Measurements from ENCODE around the gene CCDC15. TPM values are rescaled to one million over a fixed set of nuclear protein-coding genes. Genes with fewer than 3 reads are reported as not detected.

CCDC15 gene
- total and polyA plus RNA-seq, 4 experiments from 2014 or later: 0.48 to 2.7 (median 2.1) TPM

DNA sequence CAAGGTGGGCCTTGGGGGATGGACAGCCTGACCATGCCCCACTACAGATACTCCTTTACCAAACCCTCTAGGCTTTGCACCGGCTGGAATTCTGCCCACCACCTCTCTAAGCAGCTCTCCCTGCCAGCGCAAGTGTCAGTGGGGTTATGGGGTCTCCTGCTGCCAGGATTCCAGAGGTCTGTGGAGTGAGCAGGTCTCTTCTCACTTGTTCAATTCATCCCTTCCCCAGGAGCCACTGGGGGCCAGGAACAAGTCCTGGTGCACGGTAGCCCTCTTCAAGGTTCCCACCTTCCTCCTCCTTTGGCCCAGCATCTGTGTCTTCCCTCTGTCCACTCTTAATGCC, 30.5 kb downstream of the CCDC15 start:
- Mint-ChIP-seq H3K9me3 (peaks cover under 1 to 34% (median 31%) of the 10 kb centered on the region in 8 donors), H3K4me3 (no peak overlapping the region), H3K36me3 (peaks cover 61 to 76% of the 10 kb centered on the region in 2 donors), H3K27me3 (no peaks in the 10 kb centered on the region), H3K4me1 (peaks cover 0 to 2% (median 0%) of the 10 kb centered on the region in 4 donors), H3K27ac (no peak overlapping the region)
- no peak for DNase-seq
- H3K36me3 ChIP-seq (ENCODE audit: insufficient read depth, low read length): no peaks in the 10 kb centered on the region
- no peak overlapping the region for H3K4me3 ChIP-seq (ENCODE audit: low read length in 2 of 2)
- CTCF ChIA-PET (ENCODE audit: partially characterized antibody): no interaction called here
- no peak overlapping the region for H3K27ac ChIP-seq (ENCODE audit: low read depth, low read length)
- intact Hi-C loops (cut with micrococcal nuclease): no loop called here
- H3K4me1 ChIP-seq (ENCODE audit: insufficient read depth, low read length): no peaks in the 10 kb centered on the region
- H3K27me3 ChIP-seq (ENCODE audit: insufficient read depth, low read length): no peaks in the 10 kb centered on the region
- H3K9me3 ChIP-seq (ENCODE audit: control insufficient read depth in 1 of 2, low read length in 2 of 2): no peaks in the 10 kb centered on the region
- POLR2A ChIA-PET (ENCODE audit: partially characterized antibody): no interaction called here

DNA sequence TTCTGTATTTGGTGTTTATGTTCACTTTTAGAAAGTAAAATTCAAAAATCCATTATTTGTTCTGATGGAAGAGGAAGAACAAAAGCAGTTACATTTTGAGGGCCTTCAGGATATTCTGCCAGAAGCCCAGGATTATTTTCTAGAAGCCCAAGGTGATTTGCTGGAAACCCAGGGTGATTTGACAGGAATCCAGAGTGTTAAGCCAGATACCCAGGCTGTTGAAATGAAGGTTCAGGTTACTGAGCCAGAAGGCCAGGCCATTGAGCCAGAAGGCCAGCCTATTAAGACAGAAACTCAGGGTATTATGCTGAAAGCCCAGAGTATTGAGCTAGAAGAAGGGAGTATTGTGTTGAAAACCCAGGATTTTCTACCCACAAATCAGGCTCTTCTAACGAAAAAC, 33.1 kb downstream of the CCDC15 start:
- ChIA-PET CTCF (ENCODE audit: partially characterized antibody) (no interaction called here), POLR2A (ENCODE audit: partially characterized antibody) (no interaction called here)
- Mint-ChIP-seq H3K4me3 (no peak overlapping the region), H3K9me3 (peaks cover 0 to 12% (median 11%) of the 10 kb centered on the region in 8 donors), H3K27me3 (no peaks in the 10 kb centered on the region), H3K27ac (no peak overlapping the region), H3K36me3 (peaks cover 45 to 56% of the 10 kb centered on the region in 2 donors), H3K4me1 (peaks cover 0 to 2% (median 0%) of the 10 kb centered on the region in 4 donors)
- Histone ChIP-seq H3K36me3 (ENCODE audit: insufficient read depth, low read length) (no peaks in the 10 kb centered on the region), H3K4me1 (ENCODE audit: insufficient read depth, low read length) (no peaks in the 10 kb centered on the region), H3K9me3 (ENCODE audit: control insufficient read depth in 1 of 2, low read length in 2 of 2) (no peaks in the 10 kb centered on the region), H3K4me3 (ENCODE audit: low read length in 2 of 2) (no peak overlapping the region), H3K27me3 (ENCODE audit: insufficient read depth, low read length) (no peaks in the 10 kb centered on the region), H3K27ac (ENCODE audit: low read depth, low read length) (no peak overlapping the region)
- intact Hi-C loops (cut with micrococcal nuclease): no loop called here
- DNase-seq: no peak

DNA sequence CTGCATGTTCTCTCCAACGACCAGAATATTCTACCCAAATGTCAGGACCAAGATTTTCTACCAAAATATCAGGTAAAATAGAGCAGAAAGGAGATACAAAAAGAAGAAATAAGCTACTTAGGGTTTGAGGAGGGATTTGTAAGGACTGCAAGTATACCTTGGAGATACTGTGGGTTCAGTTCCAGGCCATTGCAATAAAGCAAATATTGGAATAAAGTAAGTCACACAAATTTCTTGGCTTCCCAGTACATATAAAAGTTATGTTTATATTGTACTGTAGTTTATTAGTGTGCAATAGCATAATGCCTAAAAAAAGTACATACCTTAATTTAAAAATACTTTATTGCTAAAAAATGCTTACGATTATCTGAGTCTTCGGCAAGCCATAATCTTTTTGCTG, 34.1 kb downstream of the CCDC15 start:
- no peaks in the 10 kb centered on the region for H3K27me3 ChIP-seq (ENCODE audit: insufficient read depth, low read length)
- CTCF ChIA-PET (ENCODE audit: partially characterized antibody): no interaction called here
- peaks cover 0 to 4% (median 2%) of the 10 kb centered on the region in 8 donors for H3K9me3 Mint-ChIP-seq
- H3K27me3 Mint-ChIP-seq: no peaks in the 10 kb centered on the region
- no peak for DNase-seq
- H3K27ac ChIP-seq (ENCODE audit: low read depth, low read length): no peak overlapping the region
- no peak overlapping the region for H3K27ac Mint-ChIP-seq
- no peaks in the 10 kb centered on the region for H3K4me1 ChIP-seq (ENCODE audit: insufficient read depth, low read length)
- peaks cover 0 to 2% (median 0%) of the 10 kb centered on the region in 4 donors for H3K4me1 Mint-ChIP-seq
- POLR2A ChIA-PET (ENCODE audit: partially characterized antibody): no interaction called here
- H3K36me3 ChIP-seq (ENCODE audit: insufficient read depth, low read length): no peaks in the 10 kb centered on the region
- intact Hi-C loops (cut with micrococcal nuclease): no loop called here
- H3K9me3 ChIP-seq (ENCODE audit: control insufficient read depth in 1 of 2, low read length in 2 of 2): no peaks in the 10 kb centered on the region
- no peak overlapping the region for H3K4me3 Mint-ChIP-seq
- H3K4me3 ChIP-seq (ENCODE audit: low read length in 2 of 2): no peak overlapping the region
- H3K36me3 Mint-ChIP-seq: peaks cover 36 to 48% of the 10 kb centered on the region in 2 donors

DNA sequence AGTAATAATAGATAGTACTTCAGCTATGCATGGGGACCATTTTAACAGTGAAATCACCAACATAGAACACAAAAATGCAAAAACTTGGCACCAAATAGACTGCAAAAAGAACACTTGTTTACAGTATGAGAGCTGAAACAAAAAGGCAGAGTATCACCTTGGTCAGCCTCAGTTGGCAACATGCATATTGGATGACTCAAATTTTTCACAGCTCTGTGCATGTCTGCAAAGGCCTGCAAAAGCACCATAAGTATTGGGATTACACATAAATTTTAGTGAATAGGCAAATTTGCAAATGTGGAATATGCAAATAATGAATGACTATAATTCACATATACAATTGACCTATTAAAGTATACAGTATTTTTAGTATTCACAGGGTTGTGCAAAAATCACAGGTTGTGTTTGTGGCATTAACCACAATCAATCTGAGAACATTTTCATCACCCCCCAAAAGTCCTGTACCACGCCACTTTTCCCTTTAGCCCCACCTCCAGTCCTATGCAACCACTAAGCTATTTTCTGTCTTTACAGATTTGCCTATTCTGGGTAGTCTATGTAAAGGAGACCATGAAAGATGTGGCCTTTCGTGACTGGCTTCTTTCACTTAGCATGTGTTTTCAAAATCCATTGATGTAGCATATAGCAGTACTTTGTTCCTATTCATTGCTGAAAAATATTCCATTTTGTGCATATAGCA, 47.2 kb downstream of the CCDC15 start:
- no peaks in the 10 kb centered on the region for H3K27me3 Mint-ChIP-seq
- ChIA-PET POLR2A (ENCODE audit: partially characterized antibody) (no interaction called here), CTCF (ENCODE audit: partially characterized antibody) (interaction anchor here (0.6 kb wide), 1 partner anchor 125 kb away, joined by 3 read pairs; no protein-coding TSS in a partner anchor)
- intact Hi-C loops (cut with micrococcal nuclease): no loop called here
- peaks cover 26 to 47% of the 10 kb centered on the region in 2 donors for H3K36me3 Mint-ChIP-seq
- DNase-seq: no peak
- peaks cover 0 to 5% of the 10 kb centered on the region in 2 donors for H3K9me3 ChIP-seq (ENCODE audit: control insufficient read depth in 1 of 2, low read length in 2 of 2)
- no peak overlapping the region for H3K4me3 ChIP-seq (ENCODE audit: low read length in 2 of 2)
- H3K4me1 Mint-ChIP-seq: no peaks in the 10 kb centered on the region
- H3K27ac Mint-ChIP-seq: no peak overlapping the region
- no peaks in the 10 kb centered on the region for H3K36me3 ChIP-seq (ENCODE audit: insufficient read depth, low read length)
- no peaks in the 10 kb centered on the region for H3K27me3 ChIP-seq (ENCODE audit: insufficient read depth, low read length)
- no peak overlapping the region for H3K4me3 Mint-ChIP-seq
- no peak overlapping the region for H3K27ac ChIP-seq (ENCODE audit: low read depth, low read length)
- H3K9me3 Mint-ChIP-seq: peaks cover 0 to 16% (median 9%) of the 10 kb centered on the region in 8 donors
- H3K4me1 ChIP-seq (ENCODE audit: insufficient read depth, low read length): no peaks in the 10 kb centered on the region

- DNase-seq: no peak
- Histone ChIP-seq H3K36me3 (ENCODE audit: insufficient read depth, low read length) (no peaks in the 10 kb centered on the region), H3K9me3 (ENCODE audit: control insufficient read depth in 1 of 2, low read length in 2 of 2) (peaks cover 0 to 5% of the 10 kb centered on the region in 2 donors), H3K27ac (ENCODE audit: low read depth, low read length) (no peak overlapping the region), H3K27me3 (ENCODE audit: insufficient read depth, low read length) (no peaks in the 10 kb centered on the region), H3K4me3 (ENCODE audit: low read length in 2 of 2) (no peak overlapping the region), H3K4me1 (ENCODE audit: insufficient read depth, low read length) (no peaks in the 10 kb centered on the region)
- peaks cover 28 to 47% of the 10 kb centered on the region in 2 donors for H3K36me3 Mint-ChIP-seq
- CTCF ChIA-PET (ENCODE audit: partially characterized antibody): no interaction called here
- H3K27me3 Mint-ChIP-seq: no peaks in the 10 kb centered on the region
- POLR2A ChIA-PET (ENCODE audit: partially characterized antibody): no interaction called here
- H3K4me1 Mint-ChIP-seq: no peaks in the 10 kb centered on the region
- intact Hi-C loops (cut with micrococcal nuclease): no loop called here
- H3K27ac Mint-ChIP-seq: no peak overlapping the region
- no peak overlapping the region for H3K4me3 Mint-ChIP-seq
- H3K9me3 Mint-ChIP-seq: peaks cover 0 to 16% (median 9%) of the 10 kb centered on the region in 8 donors
Measured at GRCh38 chr11:125001849-125002248, 47.8 kb downstream of the CCDC15 start.

DNA sequence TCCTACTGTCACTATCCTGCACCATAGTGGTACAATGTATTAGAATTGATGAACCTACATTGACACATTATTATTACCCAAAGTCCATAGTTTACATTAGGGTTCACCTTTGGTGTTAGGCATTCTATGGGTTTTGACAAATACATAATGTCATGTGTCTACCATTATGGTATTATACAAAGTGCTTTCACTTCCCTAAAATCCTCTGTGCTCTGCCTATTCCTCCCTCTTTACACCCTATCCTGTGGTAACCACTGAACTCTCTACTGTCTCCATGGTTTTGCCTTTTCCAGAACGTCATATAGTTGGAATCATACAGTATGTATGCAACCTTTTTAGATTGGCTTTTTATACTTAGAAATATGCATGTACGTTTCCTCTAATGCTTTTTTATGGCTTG, 51.5 kb downstream of the CCDC15 start:
- Histone ChIP-seq H3K36me3 (ENCODE audit: insufficient read depth, low read length) (no peaks in the 10 kb centered on the region), H3K27me3 (ENCODE audit: insufficient read depth, low read length) (no peaks in the 10 kb centered on the region), H3K27ac (ENCODE audit: low read depth, low read length) (no peak overlapping the region), H3K4me3 (ENCODE audit: low read length in 2 of 2) (no peak overlapping the region), H3K4me1 (ENCODE audit: insufficient read depth, low read length) (no peaks in the 10 kb centered on the region), H3K9me3 (ENCODE audit: control insufficient read depth in 1 of 2, low read length in 2 of 2) (peaks cover 0 to 5% of the 10 kb centered on the region in 2 donors)
- ChIA-PET POLR2A (ENCODE audit: partially characterized antibody) (no interaction called here), CTCF (ENCODE audit: partially characterized antibody) (no interaction called here)
- no peak for DNase-seq
- peaks cover 0 to 16% (median 12%) of the 10 kb centered on the region in 8 donors for H3K9me3 Mint-ChIP-seq
- H3K36me3 Mint-ChIP-seq: peaks cover 39 to 70% of the 10 kb centered on the region in 2 donors
- no peaks in the 10 kb centered on the region for H3K4me1 Mint-ChIP-seq
- no peaks in the 10 kb centered on the region for H3K27me3 Mint-ChIP-seq
- intact Hi-C loops (cut with micrococcal nuclease): no loop called here
- no peak overlapping the region for H3K27ac Mint-ChIP-seq
- no peak overlapping the region for H3K4me3 Mint-ChIP-seq

- ChIA-PET POLR2A (ENCODE audit: partially characterized antibody) (no interaction called here), CTCF (ENCODE audit: partially characterized antibody) (no interaction called here)
- Histone ChIP-seq H3K27me3 (ENCODE audit: insufficient read depth, low read length) (no peaks in the 10 kb centered on the region), H3K9me3 (ENCODE audit: control insufficient read depth in 1 of 2, low read length in 2 of 2) (no peaks in the 10 kb centered on the region), H3K36me3 (ENCODE audit: insufficient read depth, low read length) (no peaks in the 10 kb centered on the region), H3K4me1 (ENCODE audit: insufficient read depth, low read length) (no peaks in the 10 kb centered on the region), H3K4me3 (ENCODE audit: low read length in 2 of 2) (no peak overlapping the region), H3K27ac (ENCODE audit: low read depth, low read length) (no peak overlapping the region)
- Mint-ChIP-seq H3K4me3 (no peak overlapping the region), H3K27ac (peak overlapping the region in 1 of 7 donors; percentile 14), H3K27me3 (no peaks in the 10 kb centered on the region), H3K9me3 (peaks cover 0 to 8% (median under 1%) of the 10 kb centered on the region in 8 donors), H3K36me3 (peaks cover 2 to 17% of the 10 kb centered on the region in 2 donors), H3K4me1 (no peaks in the 10 kb centered on the region)
- intact Hi-C loops (cut with micrococcal nuclease): no loop called here
- DNase-seq: no peak
Measured at GRCh38 chr11:125016413-125016812, 62.4 kb downstream of the CCDC15 start.

Data from CD4-positive, alpha-beta memory T cell (primary cell).